ENCODE results near the gene TREML1. TPM values are rescaled to one million over a fixed set of nuclear protein-coding genes. Genes with fewer than 3 reads are reported as not detected.

The TREML1 gene
- total and polyA plus RNA-seq, 2 of the 4 experiments (the other 2 are of a cell fraction), result not detected

DNA sequence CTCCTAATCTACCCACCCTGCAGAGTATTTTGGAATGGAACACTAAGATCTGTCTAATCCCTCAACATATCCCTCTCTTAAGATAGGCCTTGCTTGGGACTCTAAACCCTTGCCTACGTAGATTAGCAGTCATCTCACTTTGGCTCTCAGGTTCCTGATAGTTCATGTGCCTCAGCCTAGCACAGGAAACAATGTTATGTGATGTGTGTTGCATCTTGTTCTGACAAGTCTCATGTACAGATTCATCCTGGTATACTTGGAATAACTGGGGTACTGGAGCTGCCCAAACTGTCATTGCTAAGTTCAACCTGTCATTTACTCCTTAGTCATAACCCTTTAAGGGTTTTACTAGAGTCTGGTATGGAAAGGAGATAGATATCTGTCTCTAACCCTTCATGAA lies 34.1 kb downstream of the TREML1 start:
- H2BK20ac ChIP-seq (ENCODE audit: low read depth, low read length), result no peak overlapping the region
- dilution Hi-C loops (cut with HindIII; ENCODE audit: low sequenced_read_pairs, unreplicated experiment), result no loop called here
- H3K79me1 ChIP-seq (ENCODE audit: low read depth in 1 of 2, low read length in 2 of 2), result no peaks in the 10 kb centered on the region
- no peaks in the 10 kb centered on the region; the same call in 1 of the 2 replicates for H3K9me1 ChIP-seq (ENCODE audit: insufficient read depth, low read length)
- no peak overlapping the region for H3K18ac ChIP-seq (ENCODE audit: low read depth, low read length)
- no peak overlapping the region for H3K27ac ChIP-seq (ENCODE audit: insufficient read depth, low read length)
- BruUV-seq (replicated peaks), result no TSS peak
- no CpG with 5 or more reads among the region's 1 CpG for WGBS, 2 experiments (ENCODE audit: extremely low coverage in 2 of 2, insufficient read length in 1 of 2)
- ATAC-seq (ENCODE audit: low read depth) (no peak), DNase-seq (no peak)
- no peak overlapping the region for H3K9ac ChIP-seq (ENCODE audit: low read depth, low read length)
- H3K9me3 ChIP-seq (ENCODE audit: control insufficient read depth, insufficient read depth, low read length), result no peaks in the 10 kb centered on the region
- H3K36me3 ChIP-seq (ENCODE audit: control insufficient read depth, insufficient read depth, low read length), result no peaks in the 10 kb centered on the region
- no peak overlapping the region for H3K14ac ChIP-seq (replicated peaks; ENCODE audit: low read depth, low read length)
- H4K8ac ChIP-seq (ENCODE audit: low read depth in 2 of 2, low read length in 2 of 2), result no peak overlapping the region
- H2BK15ac ChIP-seq (ENCODE audit: low read depth, low read length), result no peak overlapping the region
- no peak overlapping the region for H2AK5ac ChIP-seq (ENCODE audit: low read depth, low read length)
- ChIA-PET CTCF (interaction anchor here (1.4 kb wide), 1 partner anchor 11 kb away, joined by 10 read pairs; no protein-coding TSS in a partner anchor), POLR2A (ENCODE audit: unreplicated experiment) (no interaction called here)
- H2AFZ ChIP-seq (replicated peaks; ENCODE audit: low read length, poor library complexity), result no peak overlapping the region
- H3K27me3 ChIP-seq (ENCODE audit: control insufficient read depth, insufficient read depth, low read length), result no peaks in the 10 kb centered on the region
- in situ Hi-C loops (cut with MboI; ENCODE audit: low sequenced_read_pairs), result no loop called here
- H3K56ac ChIP-seq (ENCODE audit: extremely low read depth, insufficient read depth, low read length), result no peak overlapping the region
- no peak overlapping the region for H3K23ac ChIP-seq (ENCODE audit: low read depth, low read length)
- H2BK5ac ChIP-seq (ENCODE audit: low read depth, low read length, poor library complexity, severe bottlenecking), result no peak overlapping the region
- H2BK120ac ChIP-seq (ENCODE audit: low read depth, low read length), result no peak overlapping the region
- H3K4me3 ChIP-seq (ENCODE audit: insufficient read depth, low read depth, low read length), result no peak overlapping the region
- no peak for TF ChIP-seq RAD21 (IDR thresholded peaks at IDR 0.05; ENCODE audit: low read length)
- TF ChIP-seq RCOR1 (IDR thresholded peaks at IDR 0.05; ENCODE audit: insufficient replicate concordance, low read length), result no peak
- no peak for TF ChIP-seq NFE2L2 (IDR thresholded peaks at IDR 0.05; ENCODE audit: low read depth, low read length)
- TF ChIP-seq, protein P1, sequence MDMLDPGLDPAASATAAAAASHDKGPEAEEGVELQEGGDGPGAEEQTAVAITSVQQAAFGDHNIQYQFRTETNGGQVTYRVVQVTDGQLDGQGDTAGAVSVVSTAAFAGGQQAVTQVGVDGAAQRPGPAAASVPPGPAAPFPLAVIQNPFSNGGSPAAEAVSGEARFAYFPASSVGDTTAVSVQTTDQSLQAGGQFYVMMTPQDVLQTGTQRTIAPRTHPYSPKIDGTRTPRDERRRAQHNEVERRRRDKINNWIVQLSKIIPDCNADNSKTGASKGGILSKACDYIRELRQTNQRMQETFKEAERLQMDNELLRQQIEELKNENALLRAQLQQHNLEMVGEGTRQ (IDR thresholded peaks at IDR 0.05; ENCODE audit: low read depth, low read length), result no peak
- TF ChIP-seq MXI1 (IDR thresholded peaks at IDR 0.05; ENCODE audit: borderline replicate concordance, low read depth, low read length), result no peak
- TF ChIP-seq CEBPB (IDR thresholded peaks at IDR 0.05; ENCODE audit: low read depth, low read length), result no peak
- no peak for TF ChIP-seq MAZ (IDR thresholded peaks at IDR 0.05; ENCODE audit: borderline replicate concordance, low read depth, low read length)
- TF ChIP-seq, protein P2, sequence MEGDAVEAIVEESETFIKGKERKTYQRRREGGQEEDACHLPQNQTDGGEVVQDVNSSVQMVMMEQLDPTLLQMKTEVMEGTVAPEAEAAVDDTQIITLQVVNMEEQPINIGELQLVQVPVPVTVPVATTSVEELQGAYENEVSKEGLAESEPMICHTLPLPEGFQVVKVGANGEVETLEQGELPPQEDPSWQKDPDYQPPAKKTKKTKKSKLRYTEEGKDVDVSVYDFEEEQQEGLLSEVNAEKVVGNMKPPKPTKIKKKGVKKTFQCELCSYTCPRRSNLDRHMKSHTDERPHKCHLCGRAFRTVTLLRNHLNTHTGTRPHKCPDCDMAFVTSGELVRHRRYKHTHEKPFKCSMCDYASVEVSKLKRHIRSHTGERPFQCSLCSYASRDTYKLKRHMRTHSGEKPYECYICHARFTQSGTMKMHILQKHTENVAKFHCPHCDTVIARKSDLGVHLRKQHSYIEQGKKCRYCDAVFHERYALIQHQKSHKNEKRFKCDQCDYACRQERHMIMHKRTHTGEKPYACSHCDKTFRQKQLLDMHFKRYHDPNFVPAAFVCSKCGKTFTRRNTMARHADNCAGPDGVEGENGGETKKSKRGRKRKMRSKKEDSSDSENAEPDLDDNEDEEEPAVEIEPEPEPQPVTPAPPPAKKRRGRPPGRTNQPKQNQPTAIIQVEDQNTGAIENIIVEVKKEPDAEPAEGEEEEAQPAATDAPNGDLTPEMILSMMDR (conservative IDR thresholded peaks at IDR 0.05; ENCODE audit: low read depth, low read length), result no peak
- TF ChIP-seq RFX5 (IDR thresholded peaks at IDR 0.05; ENCODE audit: low read depth, low read length), result no peak
- no peak for TF ChIP-seq MAFK (IDR thresholded peaks at IDR 0.05; ENCODE audit: low read depth, low read length)
- TF ChIP-seq, protein P3, sequence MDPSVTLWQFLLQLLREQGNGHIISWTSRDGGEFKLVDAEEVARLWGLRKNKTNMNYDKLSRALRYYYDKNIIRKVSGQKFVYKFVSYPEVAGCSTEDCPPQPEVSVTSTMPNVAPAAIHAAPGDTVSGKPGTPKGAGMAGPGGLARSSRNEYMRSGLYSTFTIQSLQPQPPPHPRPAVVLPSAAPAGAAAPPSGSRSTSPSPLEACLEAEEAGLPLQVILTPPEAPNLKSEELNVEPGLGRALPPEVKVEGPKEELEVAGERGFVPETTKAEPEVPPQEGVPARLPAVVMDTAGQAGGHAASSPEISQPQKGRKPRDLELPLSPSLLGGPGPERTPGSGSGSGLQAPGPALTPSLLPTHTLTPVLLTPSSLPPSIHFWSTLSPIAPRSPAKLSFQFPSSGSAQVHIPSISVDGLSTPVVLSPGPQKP (IDR thresholded peaks at IDR 0.05; ENCODE audit: borderline replicate concordance, low read depth, low read length), result no peak
- no peak for TF ChIP-seq POLR2A (IDR thresholded peaks at IDR 0.05; ENCODE audit: low read depth, low read length)
- TF ChIP-seq SMC3 (IDR thresholded peaks at IDR 0.05; ENCODE audit: low read depth, low read length), result no peak
- TF ChIP-seq CHD1 (IDR thresholded peaks at IDR 0.05; ENCODE audit: low read depth, low read length), result no peak
- TF ChIP-seq FOS (IDR thresholded peaks at IDR 0.05; ENCODE audit: low read depth, low read length), result no peak
- TF ChIP-seq BHLHE40 (IDR thresholded peaks at IDR 0.05; ENCODE audit: low read depth, low read length), result no peak
- no peak overlapping the region for H3K4ac ChIP-seq (ENCODE audit: low read depth, low read length)
- no peak overlapping the region for H4K91ac ChIP-seq (ENCODE audit: insufficient read depth, low read depth, low read length)
- H2AK9ac ChIP-seq (replicated peaks; ENCODE audit: low read depth, low read length, poor library complexity), result no peak overlapping the region
- no peak overlapping the region for H3K4me2 ChIP-seq (ENCODE audit: low read depth, low read length)
- H4K5ac ChIP-seq (ENCODE audit: low read depth, low read length), result no peak overlapping the region
- no peaks in the 10 kb centered on the region for H3K4me1 ChIP-seq (ENCODE audit: control insufficient read depth, insufficient read depth, low read length)
- intact Hi-C loops (cut with micrococcal nuclease), result no loop called here
- H4K20me1 ChIP-seq (ENCODE audit: insufficient read depth, low read length), result no peaks in the 10 kb centered on the region

Measured in IMR-90 (cell line).